OCI-LY7 (cell line): ENCODE measurements around the gene MAPK13.

Source experiments
- EZH2phosphoT487 ChIP-seq: fragments of 200-600 bp; sonication (generic); IDR thresholded peaks from 2 replicates; pipeline ENCODE4 v1.6.1; 2018; ENCODE audit warnings: low read depth, borderline replicate concordance, mild to moderate bottlenecking, mixed run types, antibody characterized with exemption, low read length, moderate library complexity, mixed read lengths
- TF ChIP-seq, protein P1 (sequence below): fragments of 200-600 bp; sonication (generic); conservative IDR thresholded peaks from 2 replicates; pipeline ENCODE4 v1.5.1; 2014; ENCODE audit warnings: mild to moderate bottlenecking, antibody characterized with exemption, low read length, moderate library complexity, mixed read lengths

DNA sequence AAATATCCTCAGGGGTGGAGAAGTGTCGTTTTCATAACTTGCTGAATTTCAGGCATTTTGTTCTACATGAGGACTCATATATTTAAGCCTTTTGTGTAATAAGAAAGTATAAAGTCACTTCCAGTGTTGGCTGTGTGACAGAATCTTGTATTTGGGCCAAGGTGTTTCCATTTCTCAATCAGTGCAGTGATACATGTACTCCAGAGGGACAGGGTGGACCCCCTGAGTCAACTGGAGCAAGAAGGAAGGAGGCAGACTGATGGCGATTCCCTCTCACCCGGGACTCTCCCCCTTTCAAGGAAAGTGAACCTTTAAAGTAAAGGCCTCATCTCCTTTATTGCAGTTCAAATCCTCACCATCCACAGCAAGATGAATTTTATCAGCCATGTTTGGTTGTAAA, 20.3 kb upstream of the MAPK13 start:
- TF ChIP-seq, protein P1, sequence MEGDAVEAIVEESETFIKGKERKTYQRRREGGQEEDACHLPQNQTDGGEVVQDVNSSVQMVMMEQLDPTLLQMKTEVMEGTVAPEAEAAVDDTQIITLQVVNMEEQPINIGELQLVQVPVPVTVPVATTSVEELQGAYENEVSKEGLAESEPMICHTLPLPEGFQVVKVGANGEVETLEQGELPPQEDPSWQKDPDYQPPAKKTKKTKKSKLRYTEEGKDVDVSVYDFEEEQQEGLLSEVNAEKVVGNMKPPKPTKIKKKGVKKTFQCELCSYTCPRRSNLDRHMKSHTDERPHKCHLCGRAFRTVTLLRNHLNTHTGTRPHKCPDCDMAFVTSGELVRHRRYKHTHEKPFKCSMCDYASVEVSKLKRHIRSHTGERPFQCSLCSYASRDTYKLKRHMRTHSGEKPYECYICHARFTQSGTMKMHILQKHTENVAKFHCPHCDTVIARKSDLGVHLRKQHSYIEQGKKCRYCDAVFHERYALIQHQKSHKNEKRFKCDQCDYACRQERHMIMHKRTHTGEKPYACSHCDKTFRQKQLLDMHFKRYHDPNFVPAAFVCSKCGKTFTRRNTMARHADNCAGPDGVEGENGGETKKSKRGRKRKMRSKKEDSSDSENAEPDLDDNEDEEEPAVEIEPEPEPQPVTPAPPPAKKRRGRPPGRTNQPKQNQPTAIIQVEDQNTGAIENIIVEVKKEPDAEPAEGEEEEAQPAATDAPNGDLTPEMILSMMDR: no peak
- TF ChIP-seq EZH2phosphoT487: no peak
